Endothelial cell of umbilical vein (primary cell): Measurements from ENCODE around the gene DNAH10. TPM values are rescaled to one million over a fixed set of nuclear protein-coding genes. Genes with fewer than 3 reads are reported as not detected.

Experiments used
- BruUV-seq: library from RNA; stranded (reverse); fragments of 400-500 nt; replicated peaks from 2 replicates; lab custom pipeline; 2021; lab: Mats Ljungman, UMichigan
- CTCF ChIA-PET: fragments of 300-600, 350-600 bp; sonication (Branson Sonifier 250); formaldehyde crosslinking; loops from one replicate; lab custom pipeline; 2021; ENCODE audit warnings: antibody characterized with exemption, inconsistent platforms; lab: Charles Lee
- POLR2A ChIA-PET: fragments of 300-600, 350-600 bp; sonication (Branson Sonifier 250); formaldehyde crosslinking; loops from one replicate; lab custom pipeline; 2021; ENCODE audit warnings: antibody characterized with exemption, inconsistent platforms; lab: Charles Lee
- DNase-seq: peaks from one replicate; pipeline ENCODE4 v3.0.0-alpha.2; 2011; ENCODE audit warnings: low read depth, low spot score
- FAIRE-seq: peaks from 2 replicates; lab custom pipeline; 2011; peaks lifted over from hg19 to GRCh38; lab: Jason Lieb, UNC
- H2AFZ ChIP-seq: 2 replicates; pipeline ENCODE4 v1.6.0; 2012; ENCODE audit warnings: low read depth, low read length, control low read depth, inconsistent platforms
- H3K27ac ChIP-seq: 2 replicates; pipeline ENCODE4 v1.5.1; 2011; ENCODE audit warnings: low read depth, mild to moderate bottlenecking, control low read depth, low read length, moderate library complexity; ENCODE audit not compliant: insufficient read depth
- H3K27me3 ChIP-seq, 2 experiments: 2 replicates each; pipeline versions ENCODE4 v1.6.0 to v1.6.1; 2011; ENCODE audit warnings: low read length in 2 of 2, mixed read lengths in 1 of 2; ENCODE audit not compliant: control insufficient read depth in 2 of 2, insufficient read depth in 2 of 2
- H3K36me3 ChIP-seq, 2 experiments: 2 replicates in 1 of 2; 3 replicates in 1 of 2; pipeline ENCODE4 v1.5.1; 2011; ENCODE audit warnings: low read length in 2 of 2, mild to moderate bottlenecking in 1 of 2, moderate library complexity in 1 of 2; ENCODE audit not compliant: control insufficient read depth in 2 of 2, insufficient read depth in 2 of 2; ENCODE audit errors: extremely low read depth in 1 of 2
- H3K4me1 ChIP-seq: 3 replicates; pipeline ENCODE4 v1.5.1; 2011; ENCODE audit warnings: mild to moderate bottlenecking, low read length; ENCODE audit not compliant: control insufficient read depth, insufficient read depth; ENCODE audit errors: extremely low read depth
- H3K4me2 ChIP-seq: 2 replicates; pipeline ENCODE4 v1.6.1; 2011; ENCODE audit warnings: low read length, control low read depth, mixed read lengths; ENCODE audit not compliant: insufficient read depth
- H3K4me3 ChIP-seq, 3 experiments: fragments of 200-600 bp in 1 of 3; sonication (generic), shearing (Covaris generic) in 1 of 3; replicated peaks in 1 of 3; 2 replicates each; pipeline ENCODE4 v1.5.1; 2011 to 2016; ENCODE audit warnings: control low read depth in 3 of 3, low read length in 3 of 3, mild to moderate bottlenecking in 2 of 3, inconsistent platforms in 1 of 3, low read depth in 1 of 3, moderate library complexity in 1 of 3; ENCODE audit not compliant: insufficient read depth in 1 of 3
- H3K79me2 ChIP-seq: 2 replicates; pipeline ENCODE4 v1.6.0; 2012; ENCODE audit warnings: low read length, inconsistent platforms; ENCODE audit not compliant: control insufficient read depth, insufficient read depth
- H3K9ac ChIP-seq: replicated peaks from 2 replicates; pipeline ENCODE3; 2011; ENCODE audit warnings: low read length, control low read depth; ENCODE audit not compliant: insufficient read depth; ENCODE audit errors: extremely low read depth
- H3K9me1 ChIP-seq: replicated peaks from 3 replicates; pipeline ENCODE4 v1.6.0; 2011; ENCODE audit warnings: mild to moderate bottlenecking, low read length; ENCODE audit not compliant: control insufficient read depth, insufficient read depth; ENCODE audit errors: extremely low read depth
- H3K9me3 ChIP-seq: replicated peaks from 2 replicates; pipeline ENCODE4 v1.5.1; 2012; ENCODE audit warnings: low read length, inconsistent platforms; ENCODE audit not compliant: control insufficient read depth, insufficient read depth
- H4K20me1 ChIP-seq: replicated peaks from 2 replicates; pipeline ENCODE3; 2011; ENCODE audit warnings: mild to moderate bottlenecking, low read length; ENCODE audit not compliant: control insufficient read depth, insufficient read depth; ENCODE audit errors: extremely low read depth
- EZH2 ChIP-seq: IDR thresholded peaks from 2 replicates; pipeline ENCODE4 v1.6.1; 2012; ENCODE audit warnings: borderline replicate concordance, low read depth, mild to moderate bottlenecking, moderate library complexity, low read length, inconsistent platforms; ENCODE audit not compliant: severe bottlenecking
- FOS ChIP-seq: IDR thresholded peaks from 2 replicates; pipeline ENCODE4 v1.6.1; 2011; ENCODE audit warnings: mild to moderate bottlenecking, low read length, moderate library complexity, borderline replicate concordance; ENCODE audit not compliant: insufficient read depth
- JUN ChIP-seq: IDR thresholded peaks from 2 replicates; pipeline ENCODE4 v1.6.1; 2011; ENCODE audit warnings: borderline replicate concordance, low read depth; ENCODE audit not compliant: insufficient read length, insufficient read depth
- MYC ChIP-seq: IDR thresholded peaks from one replicate; pipeline ENCODE4 v1.6.1; 2011; ENCODE audit warnings: mild to moderate bottlenecking, low read depth, low read length
- POLR2AphosphoS5 ChIP-seq: IDR thresholded peaks from 2 replicates; pipeline ENCODE4 v1.6.1; 2012; ENCODE audit warnings: low read depth, mild to moderate bottlenecking, control low read depth, low read length, moderate library complexity; ENCODE audit not compliant: insufficient read depth
- dilution Hi-C: fragments of 300-500 bp; cut with MboI; formaldehyde crosslinking; loops from one replicate; pipeline ENCODE4 v1.15.0; 2019; ENCODE audit warnings: low sequenced_read_pairs; ENCODE audit not compliant: extremely low pct_ligation_motif_present
- intact Hi-C: fragments of 100-400 bp; cut with micrococcal nuclease; formaldehyde crosslinking; loops from one replicate; pipeline ENCODE4 v1.10.0; 2022
- polyA plus RNA-seq, 4 experiments: library from polyadenylated mRNA; depleted of rRNA in 3 of 4; stranded (reverse) in 3 of 4; unstranded in 1 of 4; fragments of >200 nt; gene quantifications; 2 replicates each; pipeline versions ENCODE4 v1.2.1 to v1.2.3, GENCODE V29; 2011 to 2012; ENCODE audit warnings: missing spikeins in 1 of 4
- total RNA-seq: library from RNA; stranded (reverse); gene quantifications from 2 replicates; pipeline ENCODE4 v1.2.3, GENCODE V29; 2021
- TF ChIP-seq, protein P1 (sequence below), 2 donors: IDR thresholded peaks; 1 replicate in 1 of 2; 2 replicates in 1 of 2; pipeline ENCODE4 v1.5.1; 2011; ENCODE audit warnings: low read length in 2 of 2, mild to moderate bottlenecking in 2 of 2, moderate library complexity in 2 of 2, control low read depth in 1 of 2, inconsistent platforms in 1 of 2, low read depth in 1 of 2; ENCODE audit not compliant: insufficient read depth in 1 of 2; ENCODE audit errors: extremely low read depth in 1 of 2
- TF ChIP-seq, protein P2 (sequence below): IDR thresholded peaks from 2 replicates; pipeline ENCODE4 v1.6.1; 2011; ENCODE audit not compliant: insufficient read depth, insufficient read length

DNAH10 gene
- total and polyA plus RNA-seq, 2 donors (not counting 3 experiments of a cell fraction or from before 2014, with no cell fraction given) = 0.04 to 0.31 TPM

DNA sequence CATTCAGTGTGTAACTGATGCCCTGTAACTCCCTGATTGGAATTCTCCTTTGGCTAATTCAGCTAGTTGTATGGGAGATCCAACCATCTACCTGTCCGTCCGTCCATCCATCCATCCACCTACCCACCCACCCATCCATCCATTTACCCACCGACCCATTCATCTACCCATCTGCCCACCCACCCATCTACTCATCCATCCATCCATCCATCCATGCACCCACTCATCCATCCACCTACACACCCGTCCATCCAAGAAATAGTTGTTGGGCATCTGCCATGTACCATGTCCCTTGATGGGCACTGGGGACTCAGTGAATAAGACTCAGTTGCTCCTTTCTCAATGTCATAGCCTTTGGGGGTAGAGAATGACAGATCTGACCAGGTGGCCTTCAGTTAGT, 162.4 kb downstream of the DNAH10 start:
- H3K9me3 ChIP-seq = no peaks in the 10 kb centered on the region
- TF ChIP-seq MYC = no peak
- no peak for TF ChIP-seq EZH2
- no peak for TF ChIP-seq POLR2AphosphoS5
- no peak for TF ChIP-seq JUN
- TF ChIP-seq, protein P1, sequence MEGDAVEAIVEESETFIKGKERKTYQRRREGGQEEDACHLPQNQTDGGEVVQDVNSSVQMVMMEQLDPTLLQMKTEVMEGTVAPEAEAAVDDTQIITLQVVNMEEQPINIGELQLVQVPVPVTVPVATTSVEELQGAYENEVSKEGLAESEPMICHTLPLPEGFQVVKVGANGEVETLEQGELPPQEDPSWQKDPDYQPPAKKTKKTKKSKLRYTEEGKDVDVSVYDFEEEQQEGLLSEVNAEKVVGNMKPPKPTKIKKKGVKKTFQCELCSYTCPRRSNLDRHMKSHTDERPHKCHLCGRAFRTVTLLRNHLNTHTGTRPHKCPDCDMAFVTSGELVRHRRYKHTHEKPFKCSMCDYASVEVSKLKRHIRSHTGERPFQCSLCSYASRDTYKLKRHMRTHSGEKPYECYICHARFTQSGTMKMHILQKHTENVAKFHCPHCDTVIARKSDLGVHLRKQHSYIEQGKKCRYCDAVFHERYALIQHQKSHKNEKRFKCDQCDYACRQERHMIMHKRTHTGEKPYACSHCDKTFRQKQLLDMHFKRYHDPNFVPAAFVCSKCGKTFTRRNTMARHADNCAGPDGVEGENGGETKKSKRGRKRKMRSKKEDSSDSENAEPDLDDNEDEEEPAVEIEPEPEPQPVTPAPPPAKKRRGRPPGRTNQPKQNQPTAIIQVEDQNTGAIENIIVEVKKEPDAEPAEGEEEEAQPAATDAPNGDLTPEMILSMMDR (IDR thresholded peaks at IDR 0.05; ENCODE audit: extremely low read depth in 1 of 2, insufficient read depth in 1 of 2, low read depth in 1 of 2, low read length in 2 of 2) = no peak
- TF ChIP-seq, protein P2, sequence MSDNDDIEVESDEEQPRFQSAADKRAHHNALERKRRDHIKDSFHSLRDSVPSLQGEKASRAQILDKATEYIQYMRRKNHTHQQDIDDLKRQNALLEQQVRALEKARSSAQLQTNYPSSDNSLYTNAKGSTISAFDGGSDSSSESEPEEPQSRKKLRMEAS = no peak
- no peak for TF ChIP-seq FOS
- no peak overlapping the region for H3K9ac ChIP-seq
- H3K9me1 ChIP-seq = no peaks in the 10 kb centered on the region
- no peak overlapping the region for H2AFZ ChIP-seq
- no peak for DNase-seq
- no TSS peak for BruUV-seq
- H3K36me3 ChIP-seq = no peaks in the 10 kb centered on the region
- H3K27ac ChIP-seq = no peak overlapping the region
- H3K4me3 ChIP-seq = no peak overlapping the region
- no peaks in the 10 kb centered on the region for H3K4me1 ChIP-seq
- intact Hi-C loops (no loop called here), dilution Hi-C loops (no loop called here)
- no peak for FAIRE-seq
- ChIA-PET CTCF (no interaction called here), POLR2A (no interaction called here)
- no peak overlapping the region for H3K4me2 ChIP-seq
- no peaks in the 10 kb centered on the region for H3K79me2 ChIP-seq
- H4K20me1 ChIP-seq = no peaks in the 10 kb centered on the region
- H3K27me3 ChIP-seq = peaks cover 0 to 17% of the 10 kb centered on the region in 2 experiments
